Activated T-cell treated with anti-CD3 and anti-CD28 coated beads for 4 hours (primary cell): ENCODE data around the gene SPTBN2.

Experiments used
- DNase-seq: peaks from one replicate; pipeline ENCODE4 v3.0.0-alpha.2; 2020

Gene SPTBN2

DNA sequence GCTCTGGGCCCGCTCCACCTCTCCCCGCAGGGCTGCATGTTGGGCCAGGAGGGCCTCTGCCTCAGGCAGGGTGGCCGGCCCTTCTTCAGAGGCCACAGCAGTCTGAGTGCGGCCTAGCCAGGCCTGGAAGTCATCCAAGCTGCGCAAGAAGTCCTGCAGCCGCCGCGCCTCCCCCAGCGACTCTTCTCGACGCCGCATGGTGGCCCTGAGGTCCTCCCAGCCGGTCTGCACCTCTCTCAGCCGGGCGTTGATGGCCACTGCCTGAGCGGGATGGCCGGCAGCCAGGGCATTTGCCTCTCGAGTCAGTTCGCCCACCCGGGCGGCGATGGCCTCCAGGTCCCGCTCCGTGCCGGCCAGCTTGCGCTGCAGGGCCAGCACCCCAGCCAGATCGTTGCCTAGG is 28.3 kb downstream of the SPTBN2 start:
- no peak for DNase-seq

DNA sequence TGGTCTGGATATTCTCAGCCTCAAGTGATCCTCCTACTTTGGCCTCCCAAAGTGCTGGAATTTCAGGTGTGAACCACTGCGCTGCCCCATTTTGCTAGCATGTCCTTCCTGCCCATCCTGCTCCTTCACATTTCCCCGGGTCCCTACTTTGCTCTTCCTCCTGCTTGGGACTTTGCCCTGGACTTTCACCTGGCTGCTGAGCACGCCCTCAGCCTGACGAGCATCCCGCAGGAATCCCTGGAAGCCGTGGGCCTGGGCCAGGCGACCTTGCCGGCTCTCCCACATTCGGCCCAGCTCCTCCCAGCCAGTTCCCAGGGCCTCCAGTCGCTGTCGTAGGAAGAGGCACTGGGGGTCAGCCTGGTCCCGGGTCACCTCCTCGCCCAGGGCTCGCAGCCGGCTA is 28.7 kb downstream of the SPTBN2 start:
- DNase-seq = no peak

GRCh38 chr11:66698491-66698890 is 30.5 kb downstream of the SPTBN2 start:
- no peak for DNase-seq

- no peak for DNase-seq
Observed at GRCh38 chr11:66697988-66698387, 31.0 kb downstream of the SPTBN2 start.

DNA sequence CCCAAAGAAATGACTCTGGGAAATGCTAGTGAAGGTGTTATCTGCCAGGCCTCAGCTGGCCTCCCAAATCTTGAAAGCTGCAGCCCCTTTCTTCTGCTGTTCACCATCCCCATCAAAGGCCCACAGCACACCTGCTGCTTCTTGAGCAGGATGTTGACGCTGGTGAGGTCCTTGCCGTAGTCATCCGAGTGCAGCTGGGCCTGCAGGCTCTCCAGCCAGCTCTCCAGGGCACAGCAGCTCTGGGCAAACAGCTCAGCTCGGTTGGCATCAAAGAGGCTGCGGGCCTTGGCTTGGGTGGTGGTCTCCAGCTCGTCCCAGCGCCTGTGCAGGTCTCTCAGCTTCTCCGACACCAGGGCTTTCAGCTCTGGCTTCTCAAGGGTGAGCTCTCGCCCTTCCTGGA is 32.9 kb downstream of the SPTBN2 start:
- DNase-seq = no peak

DNA sequence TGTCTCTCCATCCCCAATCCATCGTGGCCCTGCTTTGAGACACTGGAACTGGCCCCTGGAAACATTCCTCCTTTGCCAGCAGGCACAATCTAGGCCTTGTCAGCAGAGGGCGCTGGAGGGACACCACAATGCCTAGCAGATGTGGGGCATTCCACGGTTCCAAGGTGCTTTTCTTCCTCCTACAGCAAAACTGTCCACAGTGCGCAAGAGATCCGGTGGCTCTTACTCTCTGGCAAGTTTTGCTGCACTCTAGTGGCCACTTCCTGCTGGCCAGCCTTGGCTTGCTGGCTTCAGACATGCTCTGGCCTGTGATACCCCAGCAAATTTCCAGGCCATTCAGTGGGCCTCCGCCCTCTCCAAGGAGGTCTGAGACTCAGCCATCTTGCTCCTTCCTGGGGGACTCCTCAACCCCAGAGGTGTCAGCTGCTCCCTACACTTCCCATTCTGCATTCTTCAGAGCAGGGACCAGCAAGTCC is 34.2 kb downstream of the SPTBN2 start:
- peak; percentile 79 for DNase-seq

- no peak for DNase-seq
Observed at GRCh38 chr11:66694056-66694410, 35.0 kb downstream of the SPTBN2 start.

DNA sequence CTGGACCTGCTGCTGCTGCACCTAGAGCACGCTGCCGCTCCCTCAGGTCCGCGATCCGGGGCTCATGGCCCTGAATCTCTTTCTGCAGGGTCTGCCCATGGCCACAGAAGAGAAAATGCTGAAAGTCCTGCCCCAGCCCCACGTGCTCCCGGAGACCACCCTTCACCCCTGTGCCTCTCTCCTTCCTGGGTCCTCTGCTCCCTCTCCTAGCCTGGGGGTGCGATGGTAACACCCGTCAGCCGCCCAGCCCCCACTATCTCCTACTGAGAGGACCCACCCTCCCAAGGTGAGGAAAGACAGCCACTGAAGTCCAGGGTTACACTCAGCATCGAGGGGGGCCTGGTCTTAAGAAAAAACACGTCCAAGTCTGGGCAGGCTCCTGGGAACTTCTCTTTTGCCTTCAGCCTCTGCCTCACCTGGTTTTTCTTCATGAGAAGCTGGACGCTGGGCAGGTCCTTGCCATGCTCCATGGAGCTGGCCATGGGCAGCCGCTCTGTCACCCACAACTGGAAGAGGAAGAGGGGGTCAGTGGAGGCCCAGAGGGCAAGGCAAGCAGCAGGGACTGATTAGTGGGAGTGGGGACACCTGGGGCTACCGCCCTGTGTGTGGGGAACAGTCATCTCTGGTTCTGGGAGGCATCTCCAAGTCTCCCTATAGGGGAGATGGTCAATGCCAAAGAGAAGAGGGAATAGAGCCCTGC is 35.5 kb downstream of the SPTBN2 start:
- no peak for DNase-seq

DNA sequence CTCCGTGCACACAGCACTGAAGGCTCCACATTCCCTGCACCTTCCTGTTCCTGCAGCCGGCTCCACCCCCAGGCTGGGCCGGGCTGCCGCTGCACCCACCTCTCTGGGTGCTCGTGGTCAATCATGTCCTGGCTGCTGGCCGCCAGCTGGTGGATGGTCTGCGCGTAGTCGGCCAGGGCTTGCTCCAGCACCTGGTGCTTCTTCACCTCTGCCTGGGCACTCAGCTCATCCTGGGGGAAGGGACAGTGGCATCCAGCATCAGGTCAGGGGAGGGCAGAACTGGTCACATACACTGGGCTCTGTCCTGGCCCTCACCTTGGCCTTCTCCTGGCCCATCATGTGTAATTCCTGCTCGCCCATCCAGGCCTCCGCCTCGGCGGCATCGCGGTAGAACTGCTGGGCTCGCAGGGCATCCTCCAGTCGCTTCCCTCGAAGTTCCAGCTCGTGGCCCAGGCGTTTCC is 36.1 kb downstream of the SPTBN2 start:
- DNase-seq = no peak

GRCh38 chr11:66692446-66692845 is 36.6 kb downstream of the SPTBN2 start:
- DNase-seq = no peak

DNA sequence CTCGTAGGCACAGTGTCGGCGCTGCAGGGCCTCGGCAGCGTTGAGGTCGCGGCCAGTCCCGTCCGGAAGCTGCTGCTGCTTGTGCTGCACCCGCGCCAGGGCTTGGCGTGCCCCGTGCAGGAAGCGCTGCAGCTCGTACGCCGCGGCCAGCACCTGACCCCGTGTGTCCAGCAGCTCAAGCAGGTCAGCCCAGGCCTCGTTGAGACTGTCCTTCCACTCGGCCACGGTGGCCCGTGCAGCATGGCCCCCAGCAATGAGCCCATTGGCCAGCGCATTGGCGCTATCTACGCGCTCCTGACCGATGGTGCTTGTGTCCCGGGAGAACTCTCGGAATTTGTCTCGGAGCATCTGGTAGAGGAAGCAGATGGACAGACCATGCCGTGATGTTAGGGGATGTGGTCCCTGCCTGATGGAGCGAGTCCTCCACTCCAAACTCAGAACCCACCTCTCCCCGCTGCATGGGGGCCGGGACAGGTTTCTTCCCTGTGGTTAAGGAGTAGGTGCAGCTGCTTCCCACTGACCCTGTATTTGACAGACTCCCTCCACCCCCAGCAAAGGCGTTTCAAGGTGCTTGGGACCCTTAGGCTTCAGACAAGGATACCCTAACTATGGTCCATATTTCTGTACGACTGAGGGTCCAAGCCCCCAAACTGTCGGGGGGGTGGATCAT is 37.6 kb downstream of the SPTBN2 start:
- DNase-seq = no peak

DNA sequence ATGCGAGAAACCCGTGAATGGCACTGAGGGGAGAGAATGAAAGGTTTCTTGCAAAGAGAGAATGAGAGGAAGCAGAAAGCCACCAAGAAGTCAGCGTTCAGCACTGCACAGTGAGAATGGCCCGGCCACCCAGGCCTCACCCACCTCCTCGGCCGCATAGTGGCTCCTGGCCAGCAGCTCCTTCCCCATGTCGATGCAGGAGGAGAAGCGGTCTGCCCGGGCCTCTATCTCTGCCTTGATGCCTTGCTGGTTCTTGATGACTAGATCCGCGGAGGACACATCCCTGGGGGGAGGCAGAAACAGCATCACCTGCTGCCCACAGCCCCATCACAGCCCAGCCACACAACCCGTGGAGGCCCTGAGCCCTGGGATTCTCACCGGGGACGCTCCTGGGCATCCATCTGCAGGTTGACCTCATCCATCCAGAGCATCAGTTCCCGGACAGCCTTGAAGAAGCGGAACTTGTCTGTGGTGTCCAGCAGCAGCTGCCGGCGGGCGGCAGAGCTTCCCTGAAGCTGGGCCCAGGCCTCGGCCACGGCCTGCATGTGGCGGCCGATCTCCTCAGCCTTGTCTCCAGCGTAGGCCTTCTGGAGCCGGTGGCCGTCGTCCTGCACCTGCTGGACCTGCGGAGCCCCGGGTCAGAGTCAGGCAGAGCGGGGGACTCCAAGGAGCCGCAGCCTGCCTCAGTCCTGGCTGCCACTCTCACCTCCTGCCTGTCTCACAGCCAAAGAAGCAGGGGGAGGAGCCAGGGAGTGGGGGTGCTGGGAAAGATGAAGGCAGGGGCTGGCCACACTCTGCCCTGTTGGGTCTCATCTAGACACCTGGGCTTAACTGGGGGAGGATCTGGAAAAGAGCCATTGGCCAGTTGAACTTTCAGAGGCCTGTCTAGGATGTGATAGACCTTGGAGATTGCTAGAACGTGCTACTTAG is 39.1 kb downstream of the SPTBN2 start:
- no peak for DNase-seq

GRCh38 chr11:66688561-66689534 is 40.2 kb downstream of the SPTBN2 start:
- no peak for DNase-seq

DNA sequence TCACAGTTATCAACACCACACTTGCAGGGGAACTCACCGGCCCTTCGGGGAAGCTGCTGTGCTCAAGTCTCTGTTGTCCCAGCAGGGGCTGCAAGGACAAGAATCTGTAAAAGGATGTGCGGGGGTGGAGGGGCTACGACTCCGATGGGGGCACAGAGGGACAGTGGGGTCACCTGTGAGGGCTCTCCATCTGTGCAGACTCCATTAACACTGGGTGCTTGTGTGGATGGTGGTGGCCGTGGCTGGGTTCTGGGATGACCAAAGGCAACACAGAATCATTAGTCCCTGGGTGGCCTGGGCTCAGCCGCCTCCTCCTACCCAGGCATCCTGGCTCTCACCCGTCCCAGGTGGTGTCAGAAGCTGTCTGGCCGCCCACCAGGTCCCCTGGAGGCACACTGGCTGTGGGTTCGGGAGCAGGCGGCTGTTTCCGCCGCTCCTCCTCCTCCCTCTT is 41.2 kb downstream of the SPTBN2 start:
- no peak for DNase-seq

GRCh38 chr11:66686801-66687750 is 41.9 kb downstream of the SPTBN2 start:
- DNase-seq = no peak

- DNase-seq = no peak
Observed at GRCh38 chr11:66686100-66686785, 42.8 kb downstream of the SPTBN2 start.

GRCh38 chr11:66685276-66686099 is 43.5 kb downstream of the SPTBN2 start:
- no peak for DNase-seq

DNA sequence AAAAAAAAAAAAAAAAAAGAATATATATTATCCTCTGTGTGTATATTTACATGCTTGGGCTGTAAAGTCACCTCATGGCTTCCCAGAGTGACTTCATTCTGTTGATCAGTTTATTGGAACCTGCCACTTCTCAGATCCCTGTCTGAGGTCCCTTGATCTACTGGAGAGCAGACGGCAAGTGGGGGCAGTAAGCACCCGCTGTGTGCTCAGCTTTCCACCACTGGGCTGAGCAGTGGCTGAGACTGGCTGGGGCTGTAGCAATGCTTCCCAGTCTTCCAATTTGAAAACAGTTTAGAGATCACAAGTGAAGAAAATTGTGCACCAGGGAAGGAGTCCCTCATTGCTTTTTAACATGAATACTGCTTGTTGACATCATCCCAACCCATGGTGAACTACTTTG is 44.4 kb downstream of the SPTBN2 start:
- no peak for DNase-seq

DNA sequence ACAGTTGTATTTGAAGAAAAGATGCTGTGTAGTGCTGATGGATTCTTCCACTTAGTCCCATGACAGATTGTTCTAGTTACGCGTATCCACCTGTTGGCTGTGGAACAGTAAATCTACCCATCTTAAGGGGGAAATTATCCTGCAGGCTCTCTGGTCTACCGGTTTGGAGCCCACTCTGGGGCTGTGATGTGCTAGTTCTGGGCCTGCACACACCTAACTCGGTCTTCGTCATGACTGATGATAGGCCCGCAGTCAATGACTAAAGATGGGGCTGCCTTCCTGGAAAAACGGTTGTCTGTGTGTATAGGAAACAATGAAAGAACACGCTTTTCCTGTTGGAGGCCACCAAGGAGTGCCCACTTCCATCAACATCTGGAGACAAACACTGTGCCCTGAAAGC is 45.1 kb downstream of the SPTBN2 start:
- no peak for DNase-seq
